GM23338 (cell line): Measurements from ENCODE around the gene DERA. TPM values are rescaled to one million over a fixed set of nuclear protein-coding genes. Genes with fewer than 3 reads are reported as not detected.

ENCODE experiments used
- ATAC-seq: fragments of 200-7000 bp; cut with Tn5 transposase; 3 replicates; pipeline ENCODE4 v1.9.1; 2020
- DNase-seq: peaks from one replicate; pipeline ENCODE4 v3.0.0-alpha.2; 2015; ENCODE audit warnings: low spot score
- H2AFZ ChIP-seq: fragments of 200-600 bp; sonication (generic); 2 replicates; pipeline ENCODE4 v1.8.0; 2016; ENCODE audit warnings: antibody characterized with exemption, mild to moderate bottlenecking, moderate library complexity
- H3F3A ChIP-seq: fragments of 200-600 bp; sonication (generic); replicated peaks from 2 replicates; pipeline ENCODE4 v1.8.0; 2017; ENCODE audit warnings: antibody characterized with exemption, mixed run types, low read depth
- H3K27ac ChIP-seq: fragments of 200-600 bp; sonication (generic); 2 replicates; pipeline ENCODE4 v1.6.1; 2016; ENCODE audit warnings: low read depth
- H3K27me3 ChIP-seq: fragments of 200-600 bp; sonication (generic); 2 replicates; pipeline ENCODE4 v1.8.0; 2016; ENCODE audit warnings: mild to moderate bottlenecking, mixed run types, moderate library complexity; ENCODE audit not compliant: insufficient read depth
- H3K36me3 ChIP-seq: fragments of 200-600 bp; sonication (generic); 2 replicates; pipeline ENCODE4 v1.8.0; 2016; ENCODE audit warnings: mild to moderate bottlenecking; ENCODE audit not compliant: insufficient read depth
- H3K4me1 ChIP-seq: fragments of 200-600 bp; sonication (generic); 2 replicates; pipeline ENCODE4 v1.8.0; 2016; ENCODE audit warnings: mild to moderate bottlenecking, moderate library complexity; ENCODE audit not compliant: insufficient read depth
- H3K4me2 ChIP-seq: fragments of 200-600 bp; sonication (generic); 2 replicates; pipeline ENCODE4 v1.7.1; 2017; ENCODE audit warnings: mixed run types
- H3K4me3 ChIP-seq: fragments of 200-600 bp; sonication (generic); 2 replicates; pipeline ENCODE4 v1.6.1; 2016; ENCODE audit warnings: mixed run types
- H3K79me2 ChIP-seq: fragments of 200-600 bp; sonication (generic); replicated peaks from 2 replicates; pipeline ENCODE4 v1.8.0; 2017; ENCODE audit warnings: mild to moderate bottlenecking; ENCODE audit not compliant: insufficient read depth
- H3K9me2 ChIP-seq: fragments of 200-600 bp; sonication (generic); 2 replicates; pipeline ENCODE4 v1.8.0; 2017; ENCODE audit not compliant: insufficient read depth
- H4K20me1 ChIP-seq: fragments of 200-600 bp; sonication (generic); replicated peaks from 2 replicates; pipeline ENCODE4 v1.8.0; 2017; ENCODE audit warnings: mild to moderate bottlenecking; ENCODE audit not compliant: insufficient read depth
- H3K27ac Mint-ChIP-seq: 2 replicates; pipeline ENCODE4 v1.8.0; 2020; ENCODE audit warnings: inconsistent platforms, mild to moderate bottlenecking, moderate library complexity, mixed read lengths
- H3K27me3 Mint-ChIP-seq: 3 replicates; pipeline ENCODE4 v1.8.0; 2022; ENCODE audit warnings: low read depth, mild to moderate bottlenecking, moderate library complexity, mixed read lengths, inconsistent platforms; ENCODE audit not compliant: insufficient read depth, poor library complexity
- H3K36me3 Mint-ChIP-seq: 3 replicates; pipeline ENCODE4 v1.8.0; 2021; ENCODE audit warnings: low read depth, mild to moderate bottlenecking, inconsistent platforms, moderate library complexity, mixed read lengths
- H3K4me1 Mint-ChIP-seq: 3 replicates; pipeline ENCODE4 v1.8.0; 2020; ENCODE audit warnings: mild to moderate bottlenecking, inconsistent platforms, mixed read lengths
- H3K4me3 Mint-ChIP-seq: 3 replicates; pipeline ENCODE4 v1.8.0; 2021; ENCODE audit warnings: moderate library complexity, mild to moderate bottlenecking, inconsistent platforms, mixed read lengths
- H3K9me3 Mint-ChIP-seq: 3 replicates; pipeline ENCODE4 v1.8.0; 2020; ENCODE audit warnings: moderate library complexity, mild to moderate bottlenecking, inconsistent platforms, mixed read lengths
- CREB1 ChIP-seq: fragments of 250-450 bp; sonication (Bioruptor Pico); IDR thresholded peaks from 2 replicates; pipeline ENCODE4 v1.5.0; 2020; ENCODE audit warnings: low read depth, mild to moderate bottlenecking, moderate library complexity
- EZH2phosphoT487 ChIP-seq: fragments of 200-600 bp; sonication (generic); IDR thresholded peaks from one replicate; pipeline ENCODE4 v1.8.1; 2018; ENCODE audit warnings: antibody characterized with exemption; ENCODE audit not compliant: unreplicated experiment
- NANOG ChIP-seq: IDR thresholded peaks from 2 replicates; pipeline ENCODE4 v1.6.1; 2016; ENCODE audit warnings: antibody characterized with exemption, borderline replicate concordance
- STAT1 ChIP-seq: IDR thresholded peaks from one replicate; pipeline ENCODE4 v1.6.1; 2016; ENCODE audit warnings: antibody characterized with exemption; ENCODE audit not compliant: unreplicated experiment
- ZNF331 ChIP-seq: fragments of 250-450 bp; sonication (Bioruptor Pico); IDR thresholded peaks from 2 replicates; pipeline ENCODE4 v1.5.0; 2020; ENCODE audit warnings: low read depth, mild to moderate bottlenecking, moderate library complexity
- polyA plus RNA-seq: library from polyadenylated mRNA; unstranded; fragments of >200 nt; fragmentation: Nextera tagmentation; extraction: Ambion mirVana; gene quantifications from 2 replicates; pipeline ENCODE4 v1.2.1, GENCODE V29; 2016
- total RNA-seq: library from RNA; depleted of rRNA; stranded (reverse); fragments of >200 nt; shearing (Covaris generic); gene quantifications from 2 replicates; pipeline ENCODE4 v1.2.3, GENCODE V29; 2014
- TF ChIP-seq, protein P1 (sequence below): IDR thresholded peaks from one replicate; pipeline ENCODE4 v1.6.1; 2018; ENCODE audit warnings: antibody characterized with exemption; ENCODE audit not compliant: unreplicated experiment
- TF ChIP-seq, protein P2 (sequence below), 2 experiments: fragments of 200-600 bp in 1 of 2; sonication (generic) in 1 of 2; conservative IDR thresholded peaks; 2 replicates each; pipeline versions ENCODE4 v1.5.1 to v1.6.1; 2016 to 2017; ENCODE audit warnings: antibody characterized with exemption in 2 of 2, low read depth in 2 of 2, mild to moderate bottlenecking in 2 of 2, moderate library complexity in 1 of 2
- TF ChIP-seq, protein P3 (sequence below): fragments of 250-450 bp; sonication (Bioruptor Pico); IDR thresholded peaks from 2 replicates; pipeline ENCODE4 v1.5.0; 2020; ENCODE audit warnings: mild to moderate bottlenecking, moderate library complexity

Gene DERA
- total and polyA plus RNA-seq, 2 experiments from 2014 or later, result 20.4 to 27.3 TPM

DNA sequence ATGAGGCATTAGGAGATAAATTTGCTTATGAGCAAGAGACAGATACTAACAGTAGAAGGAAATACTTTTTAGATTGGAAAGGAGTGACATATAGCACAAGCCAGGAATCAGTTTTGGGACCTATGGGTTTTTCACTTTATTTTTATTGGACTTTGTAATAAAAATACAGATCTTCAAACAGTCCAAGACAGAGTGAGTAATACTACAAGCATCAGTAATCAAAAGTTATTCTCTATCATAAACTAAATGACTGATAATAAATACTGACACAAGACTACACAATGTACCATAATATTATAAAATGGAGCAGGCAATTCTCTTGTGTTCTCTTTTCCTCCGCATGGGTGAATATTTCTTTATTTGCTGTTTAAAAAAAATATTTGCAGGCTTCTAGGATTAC is 85.8 kb downstream of the DERA start:
- H3K27ac Mint-ChIP-seq, result no peak overlapping the region
- H3K4me1 ChIP-seq, result no peaks in the 10 kb centered on the region; the same call in 1 of the 2 replicates
- no peaks in the 10 kb centered on the region for H4K20me1 ChIP-seq
- H3K4me1 Mint-ChIP-seq, result peaks cover 6% of the 10 kb centered on the region
- H3F3A ChIP-seq, result no peaks in the 10 kb centered on the region
- H3K36me3 Mint-ChIP-seq, result no peaks in the 10 kb centered on the region
- H3K4me3 Mint-ChIP-seq, result no peak overlapping the region
- no peak overlapping the region for H2AFZ ChIP-seq
- ATAC-seq (no peak), DNase-seq (no peak)
- H3K27me3 Mint-ChIP-seq, result no peaks in the 10 kb centered on the region
- no peak overlapping the region for H3K4me2 ChIP-seq
- H3K9me2 ChIP-seq, result no peaks in the 10 kb centered on the region
- H3K79me2 ChIP-seq, result no peaks in the 10 kb centered on the region
- no peak overlapping the region for H3K4me3 ChIP-seq
- H3K36me3 ChIP-seq, result no peaks in the 10 kb centered on the region
- no peaks in the 10 kb centered on the region for H3K9me3 Mint-ChIP-seq
- TF ChIP-seq EZH2phosphoT487 (no peak), NANOG (no peak), STAT1 (no peak), ZNF331 (no peak), CREB1 (CRISPR knock-in tag) (no peak)
- TF ChIP-seq, protein P1, sequence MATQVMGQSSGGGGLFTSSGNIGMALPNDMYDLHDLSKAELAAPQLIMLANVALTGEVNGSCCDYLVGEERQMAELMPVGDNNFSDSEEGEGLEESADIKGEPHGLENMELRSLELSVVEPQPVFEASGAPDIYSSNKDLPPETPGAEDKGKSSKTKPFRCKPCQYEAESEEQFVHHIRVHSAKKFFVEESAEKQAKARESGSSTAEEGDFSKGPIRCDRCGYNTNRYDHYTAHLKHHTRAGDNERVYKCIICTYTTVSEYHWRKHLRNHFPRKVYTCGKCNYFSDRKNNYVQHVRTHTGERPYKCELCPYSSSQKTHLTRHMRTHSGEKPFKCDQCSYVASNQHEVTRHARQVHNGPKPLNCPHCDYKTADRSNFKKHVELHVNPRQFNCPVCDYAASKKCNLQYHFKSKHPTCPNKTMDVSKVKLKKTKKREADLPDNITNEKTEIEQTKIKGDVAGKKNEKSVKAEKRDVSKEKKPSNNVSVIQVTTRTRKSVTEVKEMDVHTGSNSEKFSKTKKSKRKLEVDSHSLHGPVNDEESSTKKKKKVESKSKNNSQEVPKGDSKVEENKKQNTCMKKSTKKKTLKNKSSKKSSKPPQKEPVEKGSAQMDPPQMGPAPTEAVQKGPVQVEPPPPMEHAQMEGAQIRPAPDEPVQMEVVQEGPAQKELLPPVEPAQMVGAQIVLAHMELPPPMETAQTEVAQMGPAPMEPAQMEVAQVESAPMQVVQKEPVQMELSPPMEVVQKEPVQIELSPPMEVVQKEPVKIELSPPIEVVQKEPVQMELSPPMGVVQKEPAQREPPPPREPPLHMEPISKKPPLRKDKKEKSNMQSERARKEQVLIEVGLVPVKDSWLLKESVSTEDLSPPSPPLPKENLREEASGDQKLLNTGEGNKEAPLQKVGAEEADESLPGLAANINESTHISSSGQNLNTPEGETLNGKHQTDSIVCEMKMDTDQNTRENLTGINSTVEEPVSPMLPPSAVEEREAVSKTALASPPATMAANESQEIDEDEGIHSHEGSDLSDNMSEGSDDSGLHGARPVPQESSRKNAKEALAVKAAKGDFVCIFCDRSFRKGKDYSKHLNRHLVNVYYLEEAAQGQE, result no peak
- TF ChIP-seq, protein P2, sequence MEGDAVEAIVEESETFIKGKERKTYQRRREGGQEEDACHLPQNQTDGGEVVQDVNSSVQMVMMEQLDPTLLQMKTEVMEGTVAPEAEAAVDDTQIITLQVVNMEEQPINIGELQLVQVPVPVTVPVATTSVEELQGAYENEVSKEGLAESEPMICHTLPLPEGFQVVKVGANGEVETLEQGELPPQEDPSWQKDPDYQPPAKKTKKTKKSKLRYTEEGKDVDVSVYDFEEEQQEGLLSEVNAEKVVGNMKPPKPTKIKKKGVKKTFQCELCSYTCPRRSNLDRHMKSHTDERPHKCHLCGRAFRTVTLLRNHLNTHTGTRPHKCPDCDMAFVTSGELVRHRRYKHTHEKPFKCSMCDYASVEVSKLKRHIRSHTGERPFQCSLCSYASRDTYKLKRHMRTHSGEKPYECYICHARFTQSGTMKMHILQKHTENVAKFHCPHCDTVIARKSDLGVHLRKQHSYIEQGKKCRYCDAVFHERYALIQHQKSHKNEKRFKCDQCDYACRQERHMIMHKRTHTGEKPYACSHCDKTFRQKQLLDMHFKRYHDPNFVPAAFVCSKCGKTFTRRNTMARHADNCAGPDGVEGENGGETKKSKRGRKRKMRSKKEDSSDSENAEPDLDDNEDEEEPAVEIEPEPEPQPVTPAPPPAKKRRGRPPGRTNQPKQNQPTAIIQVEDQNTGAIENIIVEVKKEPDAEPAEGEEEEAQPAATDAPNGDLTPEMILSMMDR (conservative IDR thresholded peaks at IDR 0.05; ENCODE audit: low read depth in 2 of 2), result no peak
- TF ChIP-seq, protein P3, sequence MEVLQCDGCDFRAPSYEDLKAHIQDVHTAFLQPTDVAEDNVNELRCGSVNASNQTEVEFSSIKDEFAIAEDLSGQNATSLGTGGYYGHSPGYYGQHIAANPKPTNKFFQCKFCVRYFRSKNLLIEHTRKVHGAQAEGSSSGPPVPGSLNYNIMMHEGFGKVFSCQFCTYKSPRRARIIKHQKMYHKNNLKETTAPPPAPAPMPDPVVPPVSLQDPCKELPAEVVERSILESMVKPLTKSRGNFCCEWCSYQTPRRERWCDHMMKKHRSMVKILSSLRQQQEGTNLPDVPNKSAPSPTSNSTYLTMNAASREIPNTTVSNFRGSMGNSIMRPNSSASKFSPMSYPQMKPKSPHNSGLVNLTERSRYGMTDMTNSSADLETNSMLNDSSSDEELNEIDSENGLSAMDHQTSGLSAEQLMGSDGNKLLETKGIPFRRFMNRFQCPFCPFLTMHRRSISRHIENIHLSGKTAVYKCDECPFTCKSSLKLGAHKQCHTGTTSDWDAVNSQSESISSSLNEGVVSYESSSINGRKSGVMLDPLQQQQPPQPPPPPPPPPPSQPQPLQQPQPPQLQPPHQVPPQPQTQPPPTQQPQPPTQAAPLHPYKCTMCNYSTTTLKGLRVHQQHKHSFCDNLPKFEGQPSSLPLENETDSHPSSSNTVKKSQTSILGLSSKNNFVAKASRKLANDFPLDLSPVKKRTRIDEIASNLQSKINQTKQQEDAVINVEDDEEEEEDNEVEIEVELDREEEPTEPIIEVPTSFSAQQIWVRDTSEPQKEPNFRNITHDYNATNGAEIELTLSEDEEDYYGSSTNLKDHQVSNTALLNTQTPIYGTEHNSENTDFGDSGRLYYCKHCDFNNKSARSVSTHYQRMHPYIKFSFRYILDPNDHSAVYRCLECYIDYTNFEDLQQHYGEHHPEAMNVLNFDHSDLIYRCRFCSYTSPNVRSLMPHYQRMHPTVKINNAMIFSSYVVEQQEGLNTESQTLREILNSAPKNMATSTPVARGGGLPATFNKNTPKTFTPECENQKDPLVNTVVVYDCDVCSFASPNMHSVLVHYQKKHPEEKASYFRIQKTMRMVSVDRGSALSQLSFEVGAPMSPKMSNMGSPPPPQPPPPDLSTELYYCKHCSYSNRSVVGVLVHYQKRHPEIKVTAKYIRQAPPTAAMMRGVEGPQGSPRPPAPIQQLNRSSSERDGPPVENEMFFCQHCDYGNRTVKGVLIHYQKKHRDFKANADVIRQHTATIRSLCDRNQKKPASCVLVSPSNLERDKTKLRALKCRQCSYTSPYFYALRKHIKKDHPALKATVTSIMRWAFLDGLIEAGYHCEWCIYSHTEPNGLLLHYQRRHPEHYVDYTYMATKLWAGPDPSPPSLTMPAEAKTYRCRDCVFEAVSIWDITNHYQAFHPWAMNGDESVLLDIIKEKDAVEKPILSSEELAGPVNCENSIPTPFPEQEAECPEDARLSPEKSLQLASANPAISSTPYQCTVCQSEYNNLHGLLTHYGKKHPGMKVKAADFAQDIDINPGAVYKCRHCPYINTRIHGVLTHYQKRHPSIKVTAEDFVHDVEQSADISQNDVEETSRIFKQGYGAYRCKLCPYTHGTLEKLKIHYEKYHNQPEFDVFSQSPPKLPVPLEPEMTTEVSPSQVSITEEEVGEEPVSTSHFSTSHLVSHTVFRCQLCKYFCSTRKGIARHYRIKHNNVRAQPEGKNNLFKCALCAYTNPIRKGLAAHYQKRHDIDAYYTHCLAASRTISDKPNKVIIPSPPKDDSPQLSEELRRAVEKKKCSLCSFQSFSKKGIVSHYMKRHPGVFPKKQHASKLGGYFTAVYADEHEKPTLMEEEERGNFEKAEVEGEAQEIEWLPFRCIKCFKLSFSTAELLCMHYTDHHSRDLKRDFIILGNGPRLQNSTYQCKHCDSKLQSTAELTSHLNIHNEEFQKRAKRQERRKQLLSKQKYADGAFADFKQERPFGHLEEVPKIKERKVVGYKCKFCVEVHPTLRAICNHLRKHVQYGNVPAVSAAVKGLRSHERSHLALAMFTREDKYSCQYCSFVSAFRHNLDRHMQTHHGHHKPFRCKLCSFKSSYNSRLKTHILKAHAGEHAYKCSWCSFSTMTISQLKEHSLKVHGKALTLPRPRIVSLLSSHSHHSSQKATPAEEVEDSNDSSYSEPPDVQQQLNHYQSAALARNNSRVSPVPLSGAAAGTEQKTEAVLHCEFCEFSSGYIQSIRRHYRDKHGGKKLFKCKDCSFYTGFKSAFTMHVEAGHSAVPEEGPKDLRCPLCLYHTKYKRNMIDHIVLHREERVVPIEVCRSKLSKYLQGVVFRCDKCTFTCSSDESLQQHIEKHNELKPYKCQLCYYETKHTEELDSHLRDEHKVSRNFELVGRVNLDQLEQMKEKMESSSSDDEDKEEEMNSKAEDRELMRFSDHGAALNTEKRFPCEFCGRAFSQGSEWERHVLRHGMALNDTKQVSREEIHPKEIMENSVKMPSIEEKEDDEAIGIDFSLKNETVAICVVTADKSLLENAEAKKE (CRISPR knock-in tag), result no peak
- H3K27me3 ChIP-seq, result no peaks in the 10 kb centered on the region
- no peak overlapping the region for H3K27ac ChIP-seq
